Activated CD4-positive, alpha-beta T cell treated with anti-CD3 and anti-CD28 coated beads, Interleukin-2, amount 10 ng/mL, durations not matched to agents 7 days and 5 days (primary cell): ENCODE measurements around the gene CPS1. TPM values are rescaled to one million over a fixed set of nuclear protein-coding genes. Genes with fewer than 3 reads are reported as not detected.

ENCODE experiments used
- CTCF ChIA-PET: fragments of 350-600 bp; sonication (Branson Sonifier 250); formaldehyde crosslinking; loops from one replicate; lab custom pipeline; 2021; ENCODE audit warnings: antibody characterized with exemption; lab: Charles Lee
- POLR2A ChIA-PET: fragments of 350-600 bp; sonication (Branson Sonifier 250); formaldehyde crosslinking; loops from one replicate; lab custom pipeline; 2021; ENCODE audit warnings: antibody characterized with exemption; lab: Charles Lee
- DNase-seq: peaks from one replicate; pipeline ENCODE4 v3.0.0-alpha.2; 2020
- H3K27ac Mint-ChIP-seq: one replicate; pipeline ENCODE4 v1.8.0; 2021; ENCODE audit warnings: mild to moderate bottlenecking, moderate library complexity, mixed read lengths
- H3K27me3 Mint-ChIP-seq: one replicate; pipeline ENCODE4 v1.8.0; 2021; ENCODE audit warnings: mixed read lengths
- H3K36me3 Mint-ChIP-seq: one replicate; pipeline ENCODE4 v1.8.0; 2021; ENCODE audit warnings: low read depth, mixed read lengths
- H3K4me1 Mint-ChIP-seq: one replicate; pipeline ENCODE4 v1.8.0; 2021; ENCODE audit warnings: mixed read lengths
- H3K4me3 Mint-ChIP-seq: one replicate; pipeline ENCODE4 v1.8.0; 2021; ENCODE audit warnings: mild to moderate bottlenecking, moderate library complexity, mixed read lengths
- H3K9me3 Mint-ChIP-seq: one replicate; pipeline ENCODE4 v1.8.0; 2021; ENCODE audit warnings: mixed read lengths
- total RNA-seq, 2 experiments: library from RNA; stranded (reverse); gene quantifications; one replicate each; pipeline ENCODE4 v1.2.3, GENCODE V29; 2021

CPS1 gene
- total RNA-seq, 2 experiments from 2014 or later, result 0.48 to 1.4 TPM

GRCh38 chr2:210630873-210631560 lies 74.6 kb downstream of the CPS1 start:
- DNase-seq, result no peak
- no peaks in the 10 kb centered on the region for H3K27me3 Mint-ChIP-seq
- H3K4me1 Mint-ChIP-seq, result no peaks in the 10 kb centered on the region
- ChIA-PET POLR2A (no interaction called here), CTCF (no interaction called here)
- H3K27ac Mint-ChIP-seq, result no peak overlapping the region
- no peaks in the 10 kb centered on the region for H3K9me3 Mint-ChIP-seq
- H3K36me3 Mint-ChIP-seq, result no peaks in the 10 kb centered on the region
- no peak overlapping the region for H3K4me3 Mint-ChIP-seq

- no peak overlapping the region for H3K27ac Mint-ChIP-seq
- H3K36me3 Mint-ChIP-seq, result no peaks in the 10 kb centered on the region
- H3K4me3 Mint-ChIP-seq, result no peak overlapping the region
- H3K27me3 Mint-ChIP-seq, result no peaks in the 10 kb centered on the region
- no peaks in the 10 kb centered on the region for H3K9me3 Mint-ChIP-seq
- no peak for DNase-seq
- CTCF ChIA-PET, result no interaction called here
- POLR2A ChIA-PET, result no interaction called here
- H3K4me1 Mint-ChIP-seq, result no peaks in the 10 kb centered on the region
Measured at GRCh38 chr2:210633699-210634098, 77.3 kb downstream of the CPS1 start.

- no peaks in the 10 kb centered on the region for H3K36me3 Mint-ChIP-seq
- ChIA-PET POLR2A (no interaction called here), CTCF (no interaction called here)
- no peaks in the 10 kb centered on the region for H3K4me1 Mint-ChIP-seq
- H3K9me3 Mint-ChIP-seq, result no peaks in the 10 kb centered on the region
- DNase-seq, result no peak
- no peak overlapping the region for H3K27ac Mint-ChIP-seq
- no peaks in the 10 kb centered on the region for H3K27me3 Mint-ChIP-seq
- no peak overlapping the region for H3K4me3 Mint-ChIP-seq
Measured at GRCh38 chr2:210635257-210635656, 78.9 kb downstream of the CPS1 start.

- no peak for DNase-seq
Measured at GRCh38 chr2:210642333-210642732, 85.9 kb downstream of the CPS1 start.

GRCh38 chr2:210647151-210647550 lies 90.8 kb downstream of the CPS1 start:
- CTCF ChIA-PET, result no interaction called here
- Mint-ChIP-seq H3K27ac (no peak overlapping the region), H3K9me3 (no peaks in the 10 kb centered on the region), H3K27me3 (no peaks in the 10 kb centered on the region), H3K36me3 (no peaks in the 10 kb centered on the region), H3K4me1 (no peaks in the 10 kb centered on the region), H3K4me3 (no peak overlapping the region)
- POLR2A ChIA-PET, result no interaction called here
- no peak for DNase-seq

More at GRCh38 chr2:210642333-210642732, 85.9 kb downstream of the CPS1 start:
- Mint-ChIP-seq H3K27ac (no peak overlapping the region), H3K4me1 (no peaks in the 10 kb centered on the region), H3K27me3 (no peaks in the 10 kb centered on the region), H3K9me3 (no peaks in the 10 kb centered on the region), H3K4me3 (no peak overlapping the region), H3K36me3 (no peaks in the 10 kb centered on the region)
- CTCF ChIA-PET, result no interaction called here
- POLR2A ChIA-PET, result no interaction called here

- Mint-ChIP-seq H3K27me3 (no peaks in the 10 kb centered on the region), H3K9me3 (no peaks in the 10 kb centered on the region)
- CTCF ChIA-PET, result no interaction called here
Measured at GRCh38 chr2:210654091-210654490, 97.7 kb downstream of the CPS1 start.

GRCh38 chr2:210655229-210655975 lies 99.0 kb downstream of the CPS1 start:
- Mint-ChIP-seq H3K4me1 (no peaks in the 10 kb centered on the region), H3K27ac (no peak overlapping the region), H3K4me3 (no peak overlapping the region), H3K36me3 (no peaks in the 10 kb centered on the region), H3K9me3 (no peaks in the 10 kb centered on the region), H3K27me3 (no peaks in the 10 kb centered on the region)
- CTCF ChIA-PET, result no interaction called here
- no peak for DNase-seq
- POLR2A ChIA-PET, result no interaction called here

More at GRCh38 chr2:210654091-210654490, 97.7 kb downstream of the CPS1 start:
- POLR2A ChIA-PET, result no interaction called here
- DNase-seq, result no peak
- Mint-ChIP-seq H3K4me1 (no peaks in the 10 kb centered on the region), H3K27ac (no peak overlapping the region), H3K4me3 (no peak overlapping the region), H3K36me3 (no peaks in the 10 kb centered on the region)

- H3K4me3 Mint-ChIP-seq, result no peak overlapping the region
- no peak overlapping the region for H3K27ac Mint-ChIP-seq
- no peak for DNase-seq
- no peaks in the 10 kb centered on the region for H3K4me1 Mint-ChIP-seq
- H3K36me3 Mint-ChIP-seq, result no peaks in the 10 kb centered on the region
- no peaks in the 10 kb centered on the region for H3K9me3 Mint-ChIP-seq
- POLR2A ChIA-PET, result no interaction called here
- CTCF ChIA-PET, result no interaction called here
- H3K27me3 Mint-ChIP-seq, result no peaks in the 10 kb centered on the region
Measured at GRCh38 chr2:210657874-210658273, 101.5 kb downstream of the CPS1 start.

- no peak overlapping the region for H3K4me3 Mint-ChIP-seq
- no peaks in the 10 kb centered on the region for H3K9me3 Mint-ChIP-seq
- ChIA-PET CTCF (interaction anchor here (0.8 kb wide), 1 partner anchor 60 kb away, joined by 3 read pairs; no protein-coding TSS in a partner anchor), POLR2A (no interaction called here)
- no peaks in the 10 kb centered on the region for H3K27me3 Mint-ChIP-seq
- DNase-seq, result no peak
- H3K36me3 Mint-ChIP-seq, result no peaks in the 10 kb centered on the region
- H3K27ac Mint-ChIP-seq, result no peak overlapping the region
- no peaks in the 10 kb centered on the region for H3K4me1 Mint-ChIP-seq
Measured at GRCh38 chr2:210660751-210661150, 104.4 kb downstream of the CPS1 start.

- Mint-ChIP-seq H3K27me3 (no peaks in the 10 kb centered on the region), H3K27ac (no peak overlapping the region), H3K4me3 (no peak overlapping the region), H3K9me3 (no peaks in the 10 kb centered on the region), H3K36me3 (no peaks in the 10 kb centered on the region), H3K4me1 (no peaks in the 10 kb centered on the region)
- CTCF ChIA-PET, result no interaction called here
- POLR2A ChIA-PET, result no interaction called here
- no peak for DNase-seq
Measured at GRCh38 chr2:210662560-210662959, 106.2 kb downstream of the CPS1 start.

- Mint-ChIP-seq H3K27me3 (no peaks in the 10 kb centered on the region), H3K9me3 (no peaks in the 10 kb centered on the region), H3K27ac (no peak overlapping the region), H3K4me1 (no peaks in the 10 kb centered on the region), H3K36me3 (no peaks in the 10 kb centered on the region), H3K4me3 (no peak overlapping the region)
- POLR2A ChIA-PET, result no interaction called here
- no peak for DNase-seq
- CTCF ChIA-PET, result no interaction called here
Measured at GRCh38 chr2:210663631-210664089, 107.3 kb downstream of the CPS1 start.

- H3K9me3 Mint-ChIP-seq, result no peaks in the 10 kb centered on the region
- DNase-seq, result no peak
- H3K36me3 Mint-ChIP-seq, result no peaks in the 10 kb centered on the region
- ChIA-PET POLR2A (no interaction called here), CTCF (no interaction called here)
- no peak overlapping the region for H3K27ac Mint-ChIP-seq
- no peak overlapping the region for H3K4me3 Mint-ChIP-seq
- no peaks in the 10 kb centered on the region for H3K4me1 Mint-ChIP-seq
- H3K27me3 Mint-ChIP-seq, result no peaks in the 10 kb centered on the region
Measured at GRCh38 chr2:210667711-210668110, 111.3 kb downstream of the CPS1 start.

GRCh38 chr2:210671065-210671464 lies 114.7 kb downstream of the CPS1 start:
- Mint-ChIP-seq H3K27ac (no peak overlapping the region), H3K9me3 (no peaks in the 10 kb centered on the region), H3K4me1 (no peaks in the 10 kb centered on the region), H3K4me3 (no peak overlapping the region), H3K36me3 (no peaks in the 10 kb centered on the region), H3K27me3 (no peaks in the 10 kb centered on the region)
- CTCF ChIA-PET, result no interaction called here
- no peak for DNase-seq
- POLR2A ChIA-PET, result no interaction called here
